Left colon (tissue), 2 donors: Measurements from ENCODE around the gene TBC1D3C. TPM values are rescaled to one million over a fixed set of nuclear protein-coding genes. Genes with fewer than 3 reads are reported as not detected.
"Not testable (repeated sequence)": the region's sequence is repeated elsewhere in the genome, so short reads cannot be mapped to it uniquely, and the experiment has no call there.

ENCODE experiments used
- ATAC-seq: fragments of 200-7000 bp; cut with Tn5 transposase; one replicate; pipeline ENCODE4 v1.9.1; 2020; ENCODE audit warnings: mild to moderate bottlenecking, moderate library complexity
- DNase-seq, 2 donors: peaks; one replicate each; pipeline ENCODE4 v3.0.0-alpha.2; 2020
- intact Hi-C, 2 donors: fragments of 100-400 bp; cut with DNase I in 1 of 2; cut with micrococcal nuclease in 1 of 2; formaldehyde crosslinking; loops; one replicate each; pipeline versions ENCODE4 v1.11.2 to v1.14.0; 2022; cut with DNase I, micrococcal nuclease
- long read RNA-seq: library from polyadenylated mRNA; unstranded; transcript quantifications from one replicate; pipeline ENCODE4 v2.0.0, GENCODE V29; 2021
- total RNA-seq, 2 donors: library from RNA; stranded (reverse); fragmentation: NEBNext Ultra II Directional; extraction: Animal tissue kit (Norgen Biotek cat#: 25700); gene quantifications; one replicate each; pipeline ENCODE4 v1.2.1, GENCODE V29; 2021
- donor health status: DM: no; HTN: no; CAD: no.
- donor health status: DM: yes; HTN: yes; CAD: no.

The TBC1D3C gene
- not detected for total RNA-seq
- long read RNA-seq = 0 reads

DNA sequence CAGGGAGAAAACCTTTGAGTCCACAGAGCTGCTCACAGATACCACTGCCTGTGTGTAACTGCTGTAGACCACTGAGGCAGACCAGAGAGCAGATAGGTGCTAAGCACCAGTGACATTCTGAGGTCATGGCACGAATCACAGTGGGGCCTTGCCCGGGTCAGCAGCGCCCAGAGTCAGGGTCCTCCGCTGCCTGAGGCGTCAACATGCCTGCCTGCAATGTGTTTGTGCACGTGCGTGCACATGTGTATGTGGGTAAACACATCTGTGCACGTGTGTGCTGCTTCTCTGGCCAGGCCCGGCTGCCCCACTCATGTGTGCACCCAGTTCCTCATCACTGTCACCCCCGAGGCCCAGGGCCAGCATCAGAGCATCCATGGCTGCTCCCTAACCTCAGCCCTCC, at the start of gene TBC1D3C:
TBC1D3C (minus strand) TSS at position 101 of the 400 bp plus-strand sequence. CDS start 1,568 bp downstream, outside the sequence.
- ATAC-seq, intact Hi-C loops, DNase-seq: not testable (repeated sequence)

DNA sequence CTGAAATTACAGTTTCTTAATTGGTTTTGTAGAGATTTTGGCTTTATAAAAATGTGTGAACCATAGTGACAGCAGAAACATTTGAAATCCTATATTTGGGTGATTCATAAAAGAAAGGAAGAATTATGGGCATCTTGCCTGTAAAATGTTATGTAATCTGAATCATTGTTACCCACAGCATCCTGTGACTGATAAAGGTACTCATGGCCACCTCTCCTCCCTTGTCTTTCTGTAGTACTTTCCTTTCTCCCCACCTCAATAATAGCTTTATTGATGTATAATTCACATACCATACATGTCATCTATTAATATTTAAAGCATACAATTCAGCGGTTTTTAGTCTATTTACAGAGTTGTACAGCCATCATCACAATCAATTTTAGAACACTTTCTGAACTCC, 30.8 kb upstream of the TBC1D3C start:
- intact Hi-C loops, ATAC-seq, DNase-seq: not testable (repeated sequence)

DNA sequence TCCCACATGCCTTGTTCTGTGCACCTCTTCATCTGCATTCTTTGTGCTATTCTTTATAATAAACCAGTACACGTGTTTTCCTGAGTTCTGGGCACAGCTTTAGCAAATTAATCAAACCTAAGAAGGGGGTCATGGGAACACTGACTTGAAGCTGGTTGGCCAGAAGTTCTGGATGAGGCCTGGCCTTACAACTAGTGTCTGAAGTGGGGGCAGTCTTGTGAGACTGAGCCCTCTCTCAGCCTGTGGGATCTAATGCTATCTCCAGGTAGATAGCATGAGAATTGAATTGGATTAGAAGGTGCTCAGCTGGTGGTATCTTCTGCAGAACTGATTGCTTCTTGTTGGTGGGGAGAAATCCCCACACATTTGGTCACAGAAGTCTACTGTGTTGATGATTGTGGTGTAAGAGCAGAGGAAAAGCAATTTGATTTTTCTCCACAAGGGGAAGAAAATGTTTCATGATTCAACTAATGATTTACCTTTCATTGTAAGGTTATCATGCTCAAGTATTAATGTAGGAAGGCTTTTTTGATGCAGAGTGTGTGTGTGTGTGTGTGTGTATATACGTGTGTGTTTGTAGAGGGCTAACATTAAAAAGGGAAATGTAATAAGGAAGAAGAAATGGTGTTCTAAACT, 25.7 kb upstream of the TBC1D3C start:
- intact Hi-C loops, DNase-seq, ATAC-seq: not testable (repeated sequence)

DNA sequence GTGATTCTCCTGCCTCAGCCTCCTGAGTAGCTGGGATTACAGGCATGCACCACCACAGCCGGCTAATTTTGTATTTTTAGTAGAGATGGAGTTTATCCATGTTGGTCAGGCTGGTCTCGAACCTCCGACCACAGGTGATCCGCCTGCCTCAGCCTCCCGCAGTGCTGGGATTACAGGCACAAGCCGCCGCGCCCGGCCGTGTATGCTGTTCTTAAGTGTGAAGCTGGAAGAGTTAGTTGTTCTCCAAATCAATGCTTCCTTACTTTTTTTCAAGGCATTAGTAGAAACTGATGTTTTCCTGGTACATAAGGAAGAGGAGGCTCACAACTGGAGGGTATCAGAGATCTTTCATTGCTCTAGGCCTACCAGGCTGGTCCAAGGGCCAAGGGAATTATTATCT, 19.7 kb upstream of the TBC1D3C start:
- peak; percentile 50 for ATAC-seq
- intact Hi-C loops, DNase-seq: not testable (repeated sequence)

DNA sequence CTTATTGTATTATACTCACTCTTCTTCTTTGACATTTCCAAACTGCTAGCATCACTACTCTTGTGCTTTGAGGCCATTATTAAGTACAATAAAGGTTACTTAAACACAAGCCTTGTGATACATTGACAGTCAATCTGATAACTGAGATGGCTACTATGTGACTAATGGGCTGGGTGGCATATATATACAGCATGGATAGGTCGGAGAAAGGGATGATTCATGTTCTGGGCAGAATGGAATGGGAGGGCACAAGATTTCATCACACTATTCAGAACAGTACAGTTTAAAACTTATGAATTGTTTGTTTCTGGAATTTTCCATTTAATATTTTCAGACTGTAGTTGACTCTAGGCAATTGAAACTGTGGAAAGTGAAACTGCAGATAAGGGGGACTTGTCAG, 18.9 kb upstream of the TBC1D3C start:
- intact Hi-C loops, ATAC-seq, DNase-seq: not testable (repeated sequence)

Other genes starting within 250 kb of the TBC1D3C start
- gene TBC1D3K, start 144.2 kb downstream of the TBC1D3C start, total RNA-seq = not detected
- gene TBC1D3L, start 79.6 kb downstream of the TBC1D3C start, total RNA-seq = 10 to 100 TPM; 13.7 to 14.1 TPM
- gene TBC1D3D, start 64.7 kb downstream of the TBC1D3C start, total RNA-seq = under 1 TPM; 0.53 to 0.58 TPM
- gene TBC1D3E, start 59.3 kb upstream of the TBC1D3C start, total RNA-seq = not detected
- gene TBC1D3, start 123.9 kb upstream of the TBC1D3C start, total RNA-seq = not detected
- gene MRPL45, start 228.5 kb upstream of the TBC1D3C start, total RNA-seq = 10 to 100 TPM; 28.3 to 28.6 TPM